HCT116 (cell line): ENCODE data around the gene NRBP1. TPM values are rescaled to one million over a fixed set of nuclear protein-coding genes. Genes with fewer than 3 reads are reported as not detected.

ENCODE experiments used
- ATAC-seq: fragments of 200-7000 bp; cut with Tn5 transposase; 2 replicates; pipeline ENCODE4 v1.9.1; 2020; ENCODE audit warnings: mild to moderate bottlenecking, moderate library complexity
- BruUV-seq: library from RNA; stranded (reverse); fragments of 400-500 nt; replicated peaks from 2 replicates; lab custom pipeline; 2021; lab: Mats Ljungman, UMichigan
- CTCF ChIA-PET: fragments of 300-600 bp; sonication (Branson Sonifier 250); formaldehyde crosslinking; loops from one replicate; lab custom pipeline; 2021; ENCODE audit warnings: antibody characterized with exemption; lab: Charles Lee
- POLR2A ChIA-PET: fragments of 300-600, 350-600 bp; sonication (Branson Sonifier 250); formaldehyde crosslinking; loops from one replicate; lab custom pipeline; 2021; ENCODE audit warnings: antibody characterized with exemption; lab: Charles Lee
- RAD21 ChIA-PET, 2 experiments: fragments of 300-600 bp; sonication (Branson Sonifier 250); formaldehyde crosslinking; loops; one replicate each; lab custom pipeline; 2023; ENCODE audit warnings: low total read pairs in 2 of 2; ENCODE audit not compliant: uncharacterized antibody in 2 of 2, unreplicated experiment in 2 of 2, low non-redundant PET in 1 of 2; lab: Charles Lee
- DNase-seq: peaks from one replicate; pipeline ENCODE4 v3.0.0-alpha.2; 2010; ENCODE audit warnings: low read depth, low spot score
- H2AFZ ChIP-seq: fragments of 200-600 bp; shearing (Covaris generic), sonication (generic); 2 replicates; pipeline ENCODE4 v1.6.1; 2017; ENCODE audit warnings: low read depth, mixed run types, mixed read lengths, antibody characterized with exemption, low read length; ENCODE audit not compliant: poor library complexity, severe bottlenecking
- H3K27ac ChIP-seq: 2 replicates; pipeline ENCODE4 v1.5.1; 2012; ENCODE audit warnings: low read depth, low read length
- H3K27me3 ChIP-seq: fragments of 200-600 bp; sonication (generic); 2 replicates; pipeline ENCODE4 v1.6.1; 2016; ENCODE audit warnings: mixed run types, low read length, mixed read lengths; ENCODE audit not compliant: insufficient read depth
- H3K36me3 ChIP-seq, 2 experiments: fragments of 200-500 bp in 1 of 2; fragments of 200-600 bp in 1 of 2; sonication (Bioruptor generic) in 1 of 2; sonication (generic) in 1 of 2; 2 replicates each; pipeline versions ENCODE4 v1.5.1 to v1.6.1; 2014 to 2016; ENCODE audit warnings: low read length in 2 of 2, inconsistent platforms in 1 of 2, mixed read lengths in 1 of 2, mixed run types in 1 of 2; ENCODE audit not compliant: insufficient read depth in 2 of 2, control insufficient read depth in 1 of 2
- H3K4me1 ChIP-seq, 2 experiments: fragments of 200-600 bp in 1 of 2; sonication (generic) in 1 of 2; 2 replicates each; pipeline versions ENCODE4 v1.5.1 to v1.6.1; 2012 to 2017; ENCODE audit warnings: low read length in 2 of 2, inconsistent platforms in 1 of 2, mild to moderate bottlenecking in 1 of 2, mixed read lengths in 1 of 2, mixed run types in 1 of 2, moderate library complexity in 1 of 2; ENCODE audit not compliant: insufficient read depth in 2 of 2, control insufficient read depth in 1 of 2
- H3K4me2 ChIP-seq: fragments of 200-600 bp; sonication (generic); 2 replicates; pipeline ENCODE4 v1.6.1; 2017; ENCODE audit warnings: mixed run types, low read length, mixed read lengths
- H3K4me3 ChIP-seq, 2 experiments: fragments of 200-600 bp in 1 of 2; sonication (generic) in 1 of 2; replicated peaks in 1 of 2; 2 replicates each; pipeline ENCODE4 v1.5.1; 2011 to 2016; ENCODE audit warnings: low read length in 2 of 2, control low read depth in 1 of 2, low read depth in 1 of 2, mild to moderate bottlenecking in 1 of 2, mixed read lengths in 1 of 2, mixed run types in 1 of 2
- H3K79me2 ChIP-seq: fragments of 200-600 bp; sonication (generic); 2 replicates; pipeline ENCODE4 v1.6.1; 2017; ENCODE audit warnings: mild to moderate bottlenecking, mixed run types, low read length, moderate library complexity, mixed read lengths; ENCODE audit not compliant: insufficient read depth
- H3K9ac ChIP-seq: fragments of 200-600 bp; sonication (generic); 2 replicates; pipeline ENCODE4 v1.6.1; 2016; ENCODE audit warnings: low read length, mixed read lengths
- H3K9me2 ChIP-seq: fragments of 200-600 bp; sonication (generic), shearing (Covaris generic); 2 replicates; pipeline ENCODE4 v1.6.1; 2017; ENCODE audit warnings: mixed run types, mild to moderate bottlenecking, moderate library complexity; ENCODE audit not compliant: insufficient read depth
- H3K9me3 ChIP-seq, 2 experiments: fragments of 200-500 bp in 1 of 2; fragments of 200-600 bp in 1 of 2; sonication (Bioruptor generic) in 1 of 2; sonication (generic) in 1 of 2; 2 replicates each; pipeline ENCODE4 v1.6.1; 2014 to 2017; ENCODE audit warnings: low read length in 2 of 2, mixed read lengths in 2 of 2, inconsistent platforms in 1 of 2, low read depth in 1 of 2, mild to moderate bottlenecking in 1 of 2, mixed run types in 1 of 2, moderate library complexity in 1 of 2; ENCODE audit not compliant: control insufficient read depth in 1 of 2, insufficient read depth in 1 of 2
- H4K20me1 ChIP-seq: fragments of 200-600 bp; sonication (generic), shearing (Covaris generic); 2 replicates; pipeline ENCODE4 v1.6.1; 2017; ENCODE audit warnings: mixed run types, mild to moderate bottlenecking, moderate library complexity; ENCODE audit not compliant: insufficient read depth
- ATF3 ChIP-seq: IDR thresholded peaks from 2 replicates; pipeline ENCODE4 v1.6.1; 2012
- CBX3 ChIP-seq: IDR thresholded peaks from 2 replicates; pipeline ENCODE4 v1.6.1; 2012; ENCODE audit warnings: low read depth
- CEBPB ChIP-seq: IDR thresholded peaks from 2 replicates; pipeline ENCODE4 v1.6.1; 2012; ENCODE audit warnings: low read depth
- EGR1 ChIP-seq: IDR thresholded peaks from 2 replicates; pipeline ENCODE4 v1.6.1; 2012; ENCODE audit warnings: low read depth
- EZH2 ChIP-seq: fragments of 200-600 bp; sonication (generic); IDR thresholded peaks from 2 replicates; pipeline ENCODE4 v1.6.1; 2017; ENCODE audit warnings: antibody characterized with exemption, mixed run types
- FOSL1 ChIP-seq: IDR thresholded peaks from 2 replicates; pipeline ENCODE4 v1.6.1; 2012; ENCODE audit warnings: low read depth
- JUND ChIP-seq: IDR thresholded peaks from 2 replicates; pipeline ENCODE4 v1.6.1; 2012
- POLR2A ChIP-seq: IDR thresholded peaks from 2 replicates; pipeline ENCODE4 v1.7.0; 2011; ENCODE audit warnings: borderline replicate concordance; ENCODE audit not compliant: insufficient read depth, insufficient read length; ENCODE audit errors: extremely low read depth
- RAD21 ChIP-seq: IDR thresholded peaks from 2 replicates; pipeline ENCODE4 v1.6.1; 2012; ENCODE audit warnings: low read depth, mild to moderate bottlenecking
- SIN3A ChIP-seq: IDR thresholded peaks from 2 replicates; pipeline ENCODE4 v1.6.1; 2012; ENCODE audit warnings: low read depth
- SP1 ChIP-seq: IDR thresholded peaks from 2 replicates; pipeline ENCODE4 v1.6.1; 2012; ENCODE audit warnings: low read depth
- TCF7L2 ChIP-seq: IDR thresholded peaks from 2 replicates; pipeline ENCODE4 v1.7.0; 2011; ENCODE audit warnings: borderline replicate concordance, inconsistent platforms; ENCODE audit not compliant: insufficient read depth, insufficient read length; ENCODE audit errors: extremely low read depth
- YY1 ChIP-seq: IDR thresholded peaks from 2 replicates; pipeline ENCODE4 v1.6.1; 2011; ENCODE audit warnings: low read length, low read depth, moderate library complexity, mild to moderate bottlenecking; ENCODE audit not compliant: insufficient replicate concordance; ENCODE audit errors: extremely low read depth
- ZNF274 ChIP-seq: fragments of 200-500 bp; sonication (Bioruptor generic); IDR thresholded peaks from 2 replicates; pipeline ENCODE4 v1.6.1; 2014; ENCODE audit warnings: mild to moderate bottlenecking, low read depth, low read length, inconsistent platforms
- intact Hi-C: fragments of 100-400 bp; cut with micrococcal nuclease; formaldehyde crosslinking; loops from 2 replicates; pipeline ENCODE4 v1.10.0; 2022
- total RNA-seq: library from RNA; stranded (reverse); gene quantifications from one replicate; pipeline ENCODE4 v1.2.1, GENCODE V29; 2021; ENCODE audit not compliant: unreplicated experiment
- TF ChIP-seq, protein P1 (sequence below): IDR thresholded peaks from 2 replicates; pipeline ENCODE4 v1.6.1; 2012
- TF ChIP-seq, protein P2 (sequence below): IDR thresholded peaks from 2 replicates; pipeline ENCODE4 v1.6.1; 2012; ENCODE audit warnings: low read depth

NRBP1 gene
- total RNA-seq, 1 experiment from 2014 or later, result 79.1 TPM

DNA sequence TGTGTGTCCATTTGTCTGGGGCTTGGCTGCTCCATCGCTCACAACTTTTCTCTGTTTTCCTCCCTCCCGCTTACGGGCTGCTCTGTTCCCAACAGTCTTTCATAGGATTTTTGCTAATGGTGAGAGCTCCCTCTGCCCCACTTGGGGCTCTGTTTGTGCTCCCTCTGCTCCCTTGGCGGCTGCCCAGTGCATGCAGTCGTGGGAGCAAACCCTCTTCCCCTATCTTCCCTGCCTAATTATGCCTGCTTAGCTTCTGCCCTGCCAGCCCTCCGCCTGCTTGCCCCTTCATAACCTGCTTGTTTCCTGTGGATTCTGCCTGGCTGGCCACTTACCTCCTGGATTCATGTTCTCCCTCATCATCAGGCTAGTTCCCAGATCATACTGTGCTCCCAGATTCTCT lies 7.2 kb downstream of the NRBP1 start:
- ChIA-PET CTCF (no interaction called here), RAD21 (no interaction called here), POLR2A (no interaction called here)
- peaks cover 49 to 56% of the 10 kb centered on the region in 2 experiments for H3K36me3 ChIP-seq
- no peaks in the 10 kb centered on the region for H4K20me1 ChIP-seq
- no peak overlapping the region for H3K9ac ChIP-seq
- no TSS peak for BruUV-seq
- H3K9me2 ChIP-seq, result no peaks in the 10 kb centered on the region
- H3K27me3 ChIP-seq, result no peaks in the 10 kb centered on the region
- ATAC-seq, result no peak
- intact Hi-C loops, result no loop called here
- peaks cover 5 to 8% of the 10 kb centered on the region in 2 experiments for H3K4me1 ChIP-seq
- no peak overlapping the region for H2AFZ ChIP-seq
- H3K9me3 ChIP-seq, result no peaks in the 10 kb centered on the region
- DNase-seq, result no peak
- no peak overlapping the region for H3K27ac ChIP-seq
- TF ChIP-seq CBX3, result no peak
- TF ChIP-seq, protein P1, sequence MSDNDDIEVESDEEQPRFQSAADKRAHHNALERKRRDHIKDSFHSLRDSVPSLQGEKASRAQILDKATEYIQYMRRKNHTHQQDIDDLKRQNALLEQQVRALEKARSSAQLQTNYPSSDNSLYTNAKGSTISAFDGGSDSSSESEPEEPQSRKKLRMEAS, result no peak
- no peak overlapping the region for H3K4me2 ChIP-seq
- no peak overlapping the region for H3K4me3 ChIP-seq
- peaks cover 22% of the 10 kb centered on the region for H3K79me2 ChIP-seq

DNA sequence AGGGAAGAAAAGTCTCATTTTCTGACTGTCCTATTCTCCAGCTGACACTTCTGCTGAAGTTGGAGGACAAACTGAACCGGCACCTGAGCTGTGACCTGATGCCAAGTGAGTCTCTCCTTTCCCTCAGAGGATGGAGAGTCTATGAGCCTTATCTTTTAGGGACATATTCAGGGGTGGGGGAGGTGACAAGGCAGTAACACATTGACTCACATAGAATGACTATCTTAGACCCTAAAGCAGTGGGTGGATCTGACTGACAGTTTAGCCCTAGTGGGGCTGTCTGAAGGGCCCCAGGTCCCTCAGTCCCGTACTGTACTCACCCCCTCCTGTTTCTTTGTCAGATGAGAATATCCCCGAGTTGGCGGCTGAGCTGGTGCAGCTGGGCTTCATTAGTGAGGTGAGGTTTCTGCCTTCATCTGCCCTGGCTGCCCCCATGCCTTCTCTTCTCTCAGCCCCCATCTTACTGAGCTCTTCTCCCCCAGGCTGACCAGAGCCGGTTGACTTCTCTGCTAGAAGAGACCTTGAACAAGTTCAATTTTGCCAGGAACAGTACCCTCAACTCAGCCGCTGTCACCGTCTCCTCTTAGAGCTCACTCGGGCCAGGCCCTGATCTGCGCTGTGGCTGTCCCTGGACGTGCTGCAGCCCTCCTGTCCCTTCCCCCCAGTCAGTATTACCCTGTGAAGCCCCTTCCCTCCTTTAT lies 12.9 kb downstream of the NRBP1 start:
- Histone ChIP-seq H3K79me2 (peaks cover 9% of the 10 kb centered on the region; the same call in 1 of the 2 replicates), H3K4me3 (no peak overlapping the region), H3K27ac (peak overlapping the region; percentile 11; the same call in 1 of the 2 replicates), H3K9me3 (no peaks in the 10 kb centered on the region), H3K27me3 (no peaks in the 10 kb centered on the region), H4K20me1 (no peaks in the 10 kb centered on the region), H2AFZ (no peak overlapping the region), H3K36me3 (peaks cover 31 to 49% of the 10 kb centered on the region in 2 experiments), H3K4me2 (peak overlapping the region; percentile 98), H3K4me1 (peaks cover 2 to 29% of the 10 kb centered on the region in 2 experiments; a peak in 2 of 4 replicates), H3K9me2 (no peaks in the 10 kb centered on the region), H3K9ac (no peak overlapping the region)
- DNase-seq (no peak), ATAC-seq (no peak)
- ChIA-PET POLR2A (no interaction called here), CTCF (no interaction called here), RAD21 (interaction anchor here in 1 of 2 experiments (0.5 kb wide), 1 partner anchor 87 kb away, joined by 3 read pairs; no protein-coding TSS in a partner anchor)
- no TSS peak for BruUV-seq
- intact Hi-C loops, result loop anchor here (10.0 kb wide), 1 partner anchor 183 kb away; the partner anchor contains the start of genes CCDC121 and GPN1
- no peak for TF ChIP-seq POLR2A
- no peak for TF ChIP-seq TCF7L2
- no peak for TF ChIP-seq SP1
- no peak for TF ChIP-seq ZNF274
- no peak for TF ChIP-seq EZH2
- no peak for TF ChIP-seq JUND
- no peak for TF ChIP-seq SIN3A
- TF ChIP-seq RAD21, result no peak
- TF ChIP-seq FOSL1, result no peak
- TF ChIP-seq YY1, result no peak
- TF ChIP-seq, protein P1, result no peak
- TF ChIP-seq CEBPB, result no peak
- TF ChIP-seq ATF3, result no peak
- TF ChIP-seq CBX3, result no peak
- TF ChIP-seq, protein P2, sequence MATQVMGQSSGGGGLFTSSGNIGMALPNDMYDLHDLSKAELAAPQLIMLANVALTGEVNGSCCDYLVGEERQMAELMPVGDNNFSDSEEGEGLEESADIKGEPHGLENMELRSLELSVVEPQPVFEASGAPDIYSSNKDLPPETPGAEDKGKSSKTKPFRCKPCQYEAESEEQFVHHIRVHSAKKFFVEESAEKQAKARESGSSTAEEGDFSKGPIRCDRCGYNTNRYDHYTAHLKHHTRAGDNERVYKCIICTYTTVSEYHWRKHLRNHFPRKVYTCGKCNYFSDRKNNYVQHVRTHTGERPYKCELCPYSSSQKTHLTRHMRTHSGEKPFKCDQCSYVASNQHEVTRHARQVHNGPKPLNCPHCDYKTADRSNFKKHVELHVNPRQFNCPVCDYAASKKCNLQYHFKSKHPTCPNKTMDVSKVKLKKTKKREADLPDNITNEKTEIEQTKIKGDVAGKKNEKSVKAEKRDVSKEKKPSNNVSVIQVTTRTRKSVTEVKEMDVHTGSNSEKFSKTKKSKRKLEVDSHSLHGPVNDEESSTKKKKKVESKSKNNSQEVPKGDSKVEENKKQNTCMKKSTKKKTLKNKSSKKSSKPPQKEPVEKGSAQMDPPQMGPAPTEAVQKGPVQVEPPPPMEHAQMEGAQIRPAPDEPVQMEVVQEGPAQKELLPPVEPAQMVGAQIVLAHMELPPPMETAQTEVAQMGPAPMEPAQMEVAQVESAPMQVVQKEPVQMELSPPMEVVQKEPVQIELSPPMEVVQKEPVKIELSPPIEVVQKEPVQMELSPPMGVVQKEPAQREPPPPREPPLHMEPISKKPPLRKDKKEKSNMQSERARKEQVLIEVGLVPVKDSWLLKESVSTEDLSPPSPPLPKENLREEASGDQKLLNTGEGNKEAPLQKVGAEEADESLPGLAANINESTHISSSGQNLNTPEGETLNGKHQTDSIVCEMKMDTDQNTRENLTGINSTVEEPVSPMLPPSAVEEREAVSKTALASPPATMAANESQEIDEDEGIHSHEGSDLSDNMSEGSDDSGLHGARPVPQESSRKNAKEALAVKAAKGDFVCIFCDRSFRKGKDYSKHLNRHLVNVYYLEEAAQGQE, result no peak
- TF ChIP-seq EGR1, result no peak
